Measurements from ENCODE around the gene MAST2. TPM values are rescaled to one million over a fixed set of nuclear protein-coding genes. Genes with fewer than 3 reads are reported as not detected.
"Not testable (repeated sequence)": the region's sequence is repeated elsewhere in the genome, so short reads cannot be mapped to it uniquely, and the experiment has no call there.

Gene MAST2
- total RNA-seq, 1 donor from 2014 or later: 34.2 TPM

GRCh38 chr1:45857101-45857700 lies 53.8 kb downstream of the MAST2 start:
- no peak for DNase-seq (ENCODE audit: extremely low read depth, low read depth, low spot score)

GRCh38 chr1:45857755-45858492 lies 54.5 kb downstream of the MAST2 start:
- not testable (repeated sequence) for DNase-seq (ENCODE audit: extremely low read depth, low read depth, low spot score)

GRCh38 chr1:45859221-45859620 lies 55.8 kb downstream of the MAST2 start:
- no peak for DNase-seq (ENCODE audit: extremely low read depth, low read depth, low spot score)

- DNase-seq (ENCODE audit: extremely low read depth, low read depth, low spot score): no peak
Measured at GRCh38 chr1:45862008-45862407, 58.6 kb downstream of the MAST2 start.

GRCh38 chr1:45863218-45863617 lies 59.8 kb downstream of the MAST2 start:
- DNase-seq (ENCODE audit: extremely low read depth, low read depth, low spot score): no peak

GRCh38 chr1:45864167-45865106 lies 61.0 kb downstream of the MAST2 start:
- no peak for DNase-seq (ENCODE audit: extremely low read depth, low read depth, low spot score)

GRCh38 chr1:45867697-45868348 lies 64.4 kb downstream of the MAST2 start:
- DNase-seq (ENCODE audit: extremely low read depth, low read depth, low spot score): no peak

- no peak for DNase-seq (ENCODE audit: extremely low read depth, low read depth, low spot score)
Measured at GRCh38 chr1:45868861-45869260, 65.4 kb downstream of the MAST2 start.

- DNase-seq (ENCODE audit: extremely low read depth, low read depth, low spot score): no peak
Measured at GRCh38 chr1:45870500-45870899, 67.1 kb downstream of the MAST2 start.

GRCh38 chr1:45872173-45872801 lies 68.9 kb downstream of the MAST2 start:
- DNase-seq (ENCODE audit: extremely low read depth, low read depth, low spot score): not testable (repeated sequence)

- DNase-seq (ENCODE audit: extremely low read depth, low read depth, low spot score): no peak
Measured at GRCh38 chr1:45876000-45876617, 72.7 kb downstream of the MAST2 start.

- no peak for DNase-seq (ENCODE audit: extremely low read depth, low read depth, low spot score)
Measured at GRCh38 chr1:45877264-45877663, 73.9 kb downstream of the MAST2 start.

GRCh38 chr1:45879885-45880598 lies 76.6 kb downstream of the MAST2 start:
- no peak for DNase-seq (ENCODE audit: extremely low read depth, low read depth, low spot score)

- no peak for DNase-seq (ENCODE audit: extremely low read depth, low read depth, low spot score)
Measured at GRCh38 chr1:45880930-45881329, 77.5 kb downstream of the MAST2 start.

- DNase-seq (ENCODE audit: extremely low read depth, low read depth, low spot score): no peak
Measured at GRCh38 chr1:45883658-45884057, 80.2 kb downstream of the MAST2 start.

- DNase-seq (ENCODE audit: extremely low read depth, low read depth, low spot score): no peak
Measured at GRCh38 chr1:45884700-45885099, 81.3 kb downstream of the MAST2 start.

GRCh38 chr1:45886229-45886628 lies 82.8 kb downstream of the MAST2 start:
- no peak for DNase-seq (ENCODE audit: extremely low read depth, low read depth, low spot score)

- no peak for DNase-seq (ENCODE audit: extremely low read depth, low read depth, low spot score)
Measured at GRCh38 chr1:45887156-45887842, 83.9 kb downstream of the MAST2 start.

GRCh38 chr1:45890078-45890477 lies 86.7 kb downstream of the MAST2 start:
- DNase-seq (ENCODE audit: extremely low read depth, low read depth, low spot score): no peak
